ENCODE measurements around the gene GLRA3.
"Not testable (repeated sequence)": the region's sequence is repeated elsewhere in the genome, so short reads cannot be mapped to it uniquely, and the experiment has no call there.

GLRA3 gene

GRCh38 chr4:174828845-174829701 is at the start of gene GLRA3:
Gene GLRA3, minus strand, starts transcription at chr4:174829247. Its CDS starts 436 bp downstream, at chr4:174828811.
- peak; percentile 46 for DNase-seq (ENCODE audit: low read depth)

GRCh38 chr4:174874898-174875297 is 45.9 kb upstream of the GLRA3 start:
- DNase-seq (ENCODE audit: low read depth), result no peak

GRCh38 chr4:174873931-174874330 is 44.9 kb upstream of the GLRA3 start:
- DNase-seq (ENCODE audit: low read depth), result no peak

- not testable (repeated sequence) for DNase-seq (ENCODE audit: low read depth)
These were observed 44.1 kb upstream of the GLRA3 start for GRCh38 chr4:174873146-174873545.

- no peak for DNase-seq (ENCODE audit: low read depth)
These were observed 42.4 kb upstream of the GLRA3 start for GRCh38 chr4:174871407-174871806.

GRCh38 chr4:174870311-174870710 is 41.3 kb upstream of the GLRA3 start:
- no peak for DNase-seq (ENCODE audit: low read depth)

GRCh38 chr4:174869339-174869738 is 40.3 kb upstream of the GLRA3 start:
- DNase-seq (ENCODE audit: low read depth), result no peak

- no peak for DNase-seq (ENCODE audit: low read depth)
These were observed 38.9 kb upstream of the GLRA3 start for GRCh38 chr4:174867903-174868302.

- no peak for DNase-seq (ENCODE audit: low read depth)
These were observed 36.5 kb upstream of the GLRA3 start for GRCh38 chr4:174865418-174865985.

GRCh38 chr4:174864031-174864430 is 35.0 kb upstream of the GLRA3 start:
- no peak for DNase-seq (ENCODE audit: low read depth)

GRCh38 chr4:174860588-174860987 is 31.5 kb upstream of the GLRA3 start:
- DNase-seq (ENCODE audit: low read depth), result no peak

- DNase-seq (ENCODE audit: low read depth), result no peak
These were observed 30.9 kb upstream of the GLRA3 start for GRCh38 chr4:174859904-174860303.

- no peak for DNase-seq (ENCODE audit: low read depth)
These were observed 28.1 kb upstream of the GLRA3 start for GRCh38 chr4:174856926-174857800.

GRCh38 chr4:174855050-174855449 is 26.0 kb upstream of the GLRA3 start:
- no peak for DNase-seq (ENCODE audit: low read depth)

GRCh38 chr4:174853629-174854028 is 24.6 kb upstream of the GLRA3 start:
- no peak for DNase-seq (ENCODE audit: low read depth)

- DNase-seq (ENCODE audit: low read depth), result no peak
These were observed 19.5 kb upstream of the GLRA3 start for GRCh38 chr4:174848596-174848995.

- no peak for DNase-seq (ENCODE audit: low read depth)
These were observed 18.9 kb upstream of the GLRA3 start for GRCh38 chr4:174847801-174848427.

GRCh38 chr4:174835536-174835935 is 6.5 kb upstream of the GLRA3 start:
- no peak for DNase-seq (ENCODE audit: low read depth)

- no peak for DNase-seq (ENCODE audit: low read depth)
These were observed 5.4 kb upstream of the GLRA3 start for GRCh38 chr4:174834477-174834876.

GRCh38 chr4:174826660-174827059 is 2.4 kb downstream of the GLRA3 start:
- DNase-seq (ENCODE audit: low read depth), result no peak

- no peak for DNase-seq (ENCODE audit: low read depth)
These were observed 13.8 kb downstream of the GLRA3 start for GRCh38 chr4:174815282-174815681.

GRCh38 chr4:174813292-174813691 is 15.8 kb downstream of the GLRA3 start:
- no peak for DNase-seq (ENCODE audit: low read depth)

All from amniotic epithelial cell (primary cell).